ENCODE results near the gene MRNIP.
A peak's percentile ranks its signal among the peaks of the same experiment; 100 is the strongest.

MRNIP gene

DNA sequence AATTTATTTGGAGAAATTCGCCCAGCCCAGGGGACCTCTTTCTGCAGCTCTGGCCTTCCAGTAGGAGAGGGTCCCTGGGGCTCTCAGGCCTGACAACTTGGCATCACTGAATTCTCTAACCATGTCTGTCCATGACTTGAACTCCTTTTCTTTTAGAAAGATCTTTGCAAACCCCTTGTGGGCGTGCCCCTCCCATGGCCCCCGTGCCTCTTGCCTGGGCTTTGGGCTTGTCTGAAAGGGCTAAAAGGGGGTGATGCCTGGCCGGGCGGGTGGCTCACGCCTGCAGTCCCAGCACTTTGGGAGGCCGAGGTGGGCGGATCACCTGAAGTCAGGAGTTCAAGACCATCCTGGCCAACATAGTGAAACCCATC is 41.2 kb downstream of the MRNIP start:
- Histone ChIP-seq H3K27me3 (ENCODE audit: control insufficient read depth, low read length) (no peaks in the 10 kb centered on the region), H3K4me2 (ENCODE audit: low read length) (peak overlapping the region; percentile 10), H3K9me2 (replicated peaks; ENCODE audit: control insufficient read depth, low read length) (no peaks in the 10 kb centered on the region), H3K9me3 (ENCODE audit: control insufficient read depth, insufficient read depth, low read length) (no peaks in the 10 kb centered on the region), H3K27ac (ENCODE audit: low read depth, low read length) (no peak overlapping the region), H3K4me1 (ENCODE audit: control insufficient read depth, low read length) (peaks cover 35% of the 10 kb centered on the region), H3F3A (ENCODE audit: control insufficient read depth, insufficient read depth) (peaks cover 8% of the 10 kb centered on the region; the same call in 1 of the 2 replicates), H4K20me1 (ENCODE audit: control insufficient read depth, insufficient read depth, low read depth, low read length) (peaks cover 8% of the 10 kb centered on the region; the same call in 1 of the 2 replicates), H3K4me3 (ENCODE audit: low read length) (no peak overlapping the region), H3K79me2 (ENCODE audit: control insufficient read depth, low read length) (peaks cover 21% of the 10 kb centered on the region), H3K36me3 (ENCODE audit: control insufficient read depth, low read length) (peaks cover 8% of the 10 kb centered on the region)
- no peak for TF ChIP-seq EZH2phosphoT487 (IDR thresholded peaks at IDR 0.05; ENCODE audit: borderline replicate concordance, low read length)
- TF ChIP-seq, protein P1, sequence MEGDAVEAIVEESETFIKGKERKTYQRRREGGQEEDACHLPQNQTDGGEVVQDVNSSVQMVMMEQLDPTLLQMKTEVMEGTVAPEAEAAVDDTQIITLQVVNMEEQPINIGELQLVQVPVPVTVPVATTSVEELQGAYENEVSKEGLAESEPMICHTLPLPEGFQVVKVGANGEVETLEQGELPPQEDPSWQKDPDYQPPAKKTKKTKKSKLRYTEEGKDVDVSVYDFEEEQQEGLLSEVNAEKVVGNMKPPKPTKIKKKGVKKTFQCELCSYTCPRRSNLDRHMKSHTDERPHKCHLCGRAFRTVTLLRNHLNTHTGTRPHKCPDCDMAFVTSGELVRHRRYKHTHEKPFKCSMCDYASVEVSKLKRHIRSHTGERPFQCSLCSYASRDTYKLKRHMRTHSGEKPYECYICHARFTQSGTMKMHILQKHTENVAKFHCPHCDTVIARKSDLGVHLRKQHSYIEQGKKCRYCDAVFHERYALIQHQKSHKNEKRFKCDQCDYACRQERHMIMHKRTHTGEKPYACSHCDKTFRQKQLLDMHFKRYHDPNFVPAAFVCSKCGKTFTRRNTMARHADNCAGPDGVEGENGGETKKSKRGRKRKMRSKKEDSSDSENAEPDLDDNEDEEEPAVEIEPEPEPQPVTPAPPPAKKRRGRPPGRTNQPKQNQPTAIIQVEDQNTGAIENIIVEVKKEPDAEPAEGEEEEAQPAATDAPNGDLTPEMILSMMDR (IDR thresholded peaks at IDR 0.05; ENCODE audit: low read depth, low read length, poor library complexity, severe bottlenecking) = no peak

DNA sequence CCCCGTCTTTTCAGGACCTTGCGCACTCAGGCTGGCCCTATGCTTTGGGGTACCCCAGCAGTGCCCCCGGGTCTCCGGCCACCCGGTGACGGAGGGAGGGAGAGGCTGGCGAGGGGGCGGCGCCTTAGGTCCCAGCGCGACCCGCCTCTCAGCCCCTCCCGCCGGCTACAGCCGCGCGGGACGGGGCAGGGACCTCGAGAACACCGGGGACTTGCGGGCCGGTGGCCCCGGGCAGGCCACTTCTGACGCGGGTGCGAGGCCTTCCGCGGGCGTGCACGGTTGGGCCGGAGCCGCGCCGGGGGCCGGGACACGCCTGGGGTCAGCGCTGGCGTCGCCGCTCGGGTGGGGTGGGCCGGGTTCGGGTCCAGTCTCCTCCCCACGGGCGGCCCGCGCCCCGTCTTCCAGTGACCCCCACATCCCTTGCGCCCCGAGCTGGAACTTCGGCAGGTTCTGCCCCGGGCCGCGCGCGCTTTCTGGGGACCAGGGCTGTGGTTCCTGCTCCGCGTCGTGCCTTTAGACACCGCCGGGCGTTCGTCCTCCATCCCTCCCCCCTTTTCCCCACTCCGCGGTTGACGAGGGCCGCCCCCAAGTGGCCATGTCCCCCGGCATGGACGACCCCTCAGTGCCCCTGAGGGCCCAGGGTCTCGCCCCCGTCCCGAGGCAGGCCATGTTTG is 41.7 kb downstream of the MRNIP start:
- TF ChIP-seq, protein P1 (IDR thresholded peaks at IDR 0.05; ENCODE audit: low read depth, low read length, poor library complexity, severe bottlenecking) = no peak
- TF ChIP-seq EZH2phosphoT487 (IDR thresholded peaks at IDR 0.05; ENCODE audit: borderline replicate concordance, low read length) = no peak
- Histone ChIP-seq H3K27ac (ENCODE audit: low read depth, low read length) (no peak overlapping the region), H3K4me3 (ENCODE audit: low read length) (no peak overlapping the region), H3K4me1 (ENCODE audit: control insufficient read depth, low read length) (peaks cover 30% of the 10 kb centered on the region), H3K36me3 (ENCODE audit: control insufficient read depth, low read length) (peaks cover 8% of the 10 kb centered on the region), H4K20me1 (ENCODE audit: control insufficient read depth, insufficient read depth, low read depth, low read length) (peaks cover 3% of the 10 kb centered on the region; the same call in 1 of the 2 replicates), H3K9me2 (replicated peaks; ENCODE audit: control insufficient read depth, low read length) (no peaks in the 10 kb centered on the region), H3F3A (ENCODE audit: control insufficient read depth, insufficient read depth) (peaks cover 5% of the 10 kb centered on the region; the same call in 1 of the 2 replicates), H3K27me3 (ENCODE audit: control insufficient read depth, low read length) (no peaks in the 10 kb centered on the region), H3K4me2 (ENCODE audit: low read length) (peak overlapping the region; percentile 10), H3K79me2 (ENCODE audit: control insufficient read depth, low read length) (peaks cover 15% of the 10 kb centered on the region), H3K9me3 (ENCODE audit: control insufficient read depth, insufficient read depth, low read length) (no peaks in the 10 kb centered on the region)

DNA sequence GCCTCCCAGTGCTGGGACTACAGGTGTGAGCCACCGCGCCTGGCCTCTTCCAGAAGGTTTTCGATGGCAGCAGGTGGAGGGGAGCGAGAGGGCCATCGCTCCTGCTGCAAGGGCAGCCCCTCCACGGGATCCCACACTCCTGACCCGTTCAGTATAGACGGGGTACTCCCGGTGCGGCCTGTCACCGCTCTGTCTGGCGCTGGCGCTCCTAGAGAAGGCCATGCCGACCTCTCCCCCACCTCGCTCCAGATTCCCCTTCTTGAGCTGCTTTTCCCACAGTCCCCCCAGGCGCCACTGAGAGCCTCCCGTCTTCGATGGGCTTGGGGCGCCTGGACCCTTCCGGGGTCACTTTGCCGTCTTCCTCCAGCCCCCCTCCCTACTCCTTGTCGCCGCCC is 42.2 kb downstream of the MRNIP start:
- Histone ChIP-seq H3K9me2 (replicated peaks; ENCODE audit: control insufficient read depth, low read length) (no peaks in the 10 kb centered on the region), H3K79me2 (ENCODE audit: control insufficient read depth, low read length) (peaks cover 10% of the 10 kb centered on the region), H3K36me3 (ENCODE audit: control insufficient read depth, low read length) (peaks cover 11% of the 10 kb centered on the region), H3K27ac (ENCODE audit: low read depth, low read length) (no peak overlapping the region), H3K9me3 (ENCODE audit: control insufficient read depth, insufficient read depth, low read length) (no peaks in the 10 kb centered on the region), H4K20me1 (ENCODE audit: control insufficient read depth, insufficient read depth, low read depth, low read length) (no peaks in the 10 kb centered on the region), H3F3A (ENCODE audit: control insufficient read depth, insufficient read depth) (peaks cover 5% of the 10 kb centered on the region; the same call in 1 of the 2 replicates), H3K4me1 (ENCODE audit: control insufficient read depth, low read length) (peaks cover 26% of the 10 kb centered on the region), H3K4me3 (ENCODE audit: low read length) (no peak overlapping the region), H3K27me3 (ENCODE audit: control insufficient read depth, low read length) (no peaks in the 10 kb centered on the region), H3K4me2 (ENCODE audit: low read length) (no peak overlapping the region)
- TF ChIP-seq, protein P1 (IDR thresholded peaks at IDR 0.05; ENCODE audit: low read depth, low read length, poor library complexity, severe bottlenecking) = no peak
- TF ChIP-seq EZH2phosphoT487 (IDR thresholded peaks at IDR 0.05; ENCODE audit: borderline replicate concordance, low read length) = no peak
